IPS-18a (cell line): ENCODE measurements around the gene ADARB1.

ENCODE experiments used
- H3K27ac ChIP-seq: one replicate; pipeline ENCODE4 v1.5.1; 2013; ENCODE audit warnings: low read length
- H3K27me3 ChIP-seq: one replicate; pipeline ENCODE4 v1.6.1; 2013; ENCODE audit warnings: mild to moderate bottlenecking, low read length; ENCODE audit not compliant: control insufficient read depth, insufficient read depth
- H3K36me3 ChIP-seq: one replicate; pipeline ENCODE4 v1.6.1; 2013; ENCODE audit warnings: low read depth, low read length; ENCODE audit not compliant: control insufficient read depth
- H3K4me1 ChIP-seq: one replicate; pipeline ENCODE4 v1.6.1; 2013; ENCODE audit warnings: low read depth, low read length; ENCODE audit not compliant: control insufficient read depth
- H3K4me3 ChIP-seq: one replicate; pipeline ENCODE4 v1.5.1; 2013; ENCODE audit warnings: low read length
- H3K9ac ChIP-seq: one replicate; pipeline ENCODE4 v1.6.1; 2013; ENCODE audit warnings: mild to moderate bottlenecking, low read length, moderate library complexity
- H3K9me3 ChIP-seq: one replicate; pipeline ENCODE4 v1.6.1; 2013; ENCODE audit warnings: low read depth, low read length; ENCODE audit not compliant: control insufficient read depth

The ADARB1 gene

GRCh38 chr21:45251635-45252447 is 177.5 kb downstream of the ADARB1 start:
- Histone ChIP-seq H3K36me3 (no peaks in the 10 kb centered on the region), H3K9me3 (no peaks in the 10 kb centered on the region), H3K4me3 (no peak overlapping the region), H3K9ac (no peak overlapping the region), H3K27ac (no peak overlapping the region), H3K27me3 (no peaks in the 10 kb centered on the region), H3K4me1 (peaks cover 7% of the 10 kb centered on the region)

GRCh38 chr21:45252448-45252925 is 178.1 kb downstream of the ADARB1 start:
- Histone ChIP-seq H3K4me1 (peaks cover 7% of the 10 kb centered on the region), H3K4me3 (no peak overlapping the region), H3K36me3 (no peaks in the 10 kb centered on the region), H3K9ac (no peak overlapping the region), H3K27me3 (no peaks in the 10 kb centered on the region), H3K9me3 (no peaks in the 10 kb centered on the region), H3K27ac (no peak overlapping the region)

GRCh38 chr21:45253180-45253579 is 178.8 kb downstream of the ADARB1 start:
- peaks cover 7% of the 10 kb centered on the region for H3K4me1 ChIP-seq
- H3K9me3 ChIP-seq = no peaks in the 10 kb centered on the region
- no peak overlapping the region for H3K9ac ChIP-seq
- no peaks in the 10 kb centered on the region for H3K36me3 ChIP-seq
- H3K27me3 ChIP-seq = no peaks in the 10 kb centered on the region
- no peak overlapping the region for H3K27ac ChIP-seq
- H3K4me3 ChIP-seq = no peak overlapping the region

- Histone ChIP-seq H3K27me3 (no peaks in the 10 kb centered on the region), H3K27ac (no peak overlapping the region)
These were observed 179.5 kb downstream of the ADARB1 start for GRCh38 chr21:45253633-45254459.

GRCh38 chr21:45254460-45254930 is 180.1 kb downstream of the ADARB1 start:
- no peaks in the 10 kb centered on the region for H3K36me3 ChIP-seq
- no peak overlapping the region for H3K4me3 ChIP-seq
- no peak overlapping the region for H3K27ac ChIP-seq
- no peaks in the 10 kb centered on the region for H3K27me3 ChIP-seq
- no peaks in the 10 kb centered on the region for H3K9me3 ChIP-seq
- H3K9ac ChIP-seq = no peak overlapping the region
- peaks cover under 1% of the 10 kb centered on the region for H3K4me1 ChIP-seq

More at GRCh38 chr21:45253633-45254459, 179.5 kb downstream of the ADARB1 start:
- Histone ChIP-seq H3K9me3 (no peaks in the 10 kb centered on the region), H3K4me1 (peaks cover 7% of the 10 kb centered on the region), H3K9ac (no peak overlapping the region), H3K36me3 (no peaks in the 10 kb centered on the region), H3K4me3 (no peak overlapping the region)

DNA sequence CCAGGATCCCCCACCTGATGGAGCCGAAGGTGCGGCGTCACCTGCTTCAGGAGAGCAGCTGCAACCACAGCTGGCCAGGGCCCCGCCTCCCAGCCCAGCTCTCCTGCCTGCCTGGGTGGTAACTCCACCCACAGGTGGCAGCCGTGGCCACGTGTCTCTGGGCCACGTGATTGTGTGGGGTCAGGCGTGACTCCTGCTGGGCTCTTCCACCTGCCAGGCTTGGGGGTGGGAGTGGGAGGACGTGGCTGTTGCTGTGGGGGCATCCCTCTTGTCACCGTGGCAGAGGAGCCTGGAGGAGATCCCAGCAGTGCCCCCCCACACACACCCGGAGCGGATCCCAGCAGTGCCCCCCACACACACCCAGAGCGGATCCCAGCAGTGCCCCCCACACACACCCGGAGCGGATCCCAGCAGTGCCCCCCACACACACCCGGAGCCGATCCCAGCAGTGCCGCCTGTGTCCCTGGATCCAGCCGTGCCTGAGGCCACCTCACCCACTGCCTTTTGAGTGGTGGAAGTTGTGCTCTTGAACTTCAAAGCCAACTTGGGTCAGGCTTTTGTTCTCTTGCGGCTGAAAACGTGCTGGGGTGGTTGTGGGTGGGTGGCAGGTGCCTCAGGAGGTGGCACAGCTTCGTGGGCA is 181.1 kb downstream of the ADARB1 start:
- H3K27ac ChIP-seq = no peak overlapping the region
- H3K36me3 ChIP-seq = no peaks in the 10 kb centered on the region
- no peaks in the 10 kb centered on the region for H3K9me3 ChIP-seq
- H3K4me1 ChIP-seq = no peaks in the 10 kb centered on the region
- no peaks in the 10 kb centered on the region for H3K27me3 ChIP-seq
- no peak overlapping the region for H3K9ac ChIP-seq
- no peak overlapping the region for H3K4me3 ChIP-seq

DNA sequence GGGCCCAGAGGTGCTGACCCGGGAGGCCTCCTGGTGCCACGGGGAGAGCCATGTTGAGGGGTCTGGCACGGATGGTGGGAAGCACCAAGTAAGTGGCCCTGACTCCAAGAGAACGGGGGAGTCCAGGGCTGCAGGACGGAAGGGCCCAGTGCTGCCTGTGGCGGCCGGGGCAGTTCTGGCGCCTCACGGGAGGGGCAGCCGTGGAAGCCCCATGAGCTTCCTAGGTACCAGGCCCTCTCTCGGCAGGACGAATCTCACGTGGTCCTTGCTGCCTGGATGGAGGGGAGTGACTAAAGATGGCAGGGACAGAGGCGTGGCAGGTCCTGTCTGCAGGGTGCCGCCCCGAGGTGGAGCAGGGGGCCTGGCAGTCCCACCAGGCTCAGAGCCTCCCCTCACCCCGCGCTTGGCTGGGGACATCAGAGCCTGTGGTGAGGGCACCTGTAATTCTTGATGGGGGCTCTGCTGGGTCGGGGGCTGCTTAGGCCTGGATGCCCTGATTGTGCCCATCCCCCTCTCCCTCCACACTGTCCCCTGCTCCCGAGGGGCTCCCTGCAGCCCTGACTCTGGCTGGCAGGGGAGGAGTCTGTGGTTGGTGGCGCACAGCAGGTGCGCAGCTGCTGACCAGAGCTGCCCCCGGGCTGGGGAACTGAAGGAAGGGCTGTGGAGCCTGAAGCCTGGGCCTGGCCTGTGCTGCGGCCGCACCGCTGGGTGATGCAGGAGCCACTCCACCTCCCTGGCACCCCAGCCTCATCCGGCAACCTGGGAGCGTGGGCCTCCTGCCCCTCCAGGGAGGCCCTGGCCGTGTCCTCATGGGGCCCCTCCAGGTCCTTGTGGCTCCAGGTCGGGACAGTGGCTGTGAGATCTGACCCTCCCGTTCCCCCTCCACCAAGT is 181.9 kb downstream of the ADARB1 start:
- Histone ChIP-seq H3K27me3 (no peaks in the 10 kb centered on the region), H3K36me3 (no peaks in the 10 kb centered on the region), H3K27ac (no peak overlapping the region), H3K4me3 (no peak overlapping the region), H3K4me1 (no peaks in the 10 kb centered on the region), H3K9ac (no peak overlapping the region), H3K9me3 (no peaks in the 10 kb centered on the region)

DNA sequence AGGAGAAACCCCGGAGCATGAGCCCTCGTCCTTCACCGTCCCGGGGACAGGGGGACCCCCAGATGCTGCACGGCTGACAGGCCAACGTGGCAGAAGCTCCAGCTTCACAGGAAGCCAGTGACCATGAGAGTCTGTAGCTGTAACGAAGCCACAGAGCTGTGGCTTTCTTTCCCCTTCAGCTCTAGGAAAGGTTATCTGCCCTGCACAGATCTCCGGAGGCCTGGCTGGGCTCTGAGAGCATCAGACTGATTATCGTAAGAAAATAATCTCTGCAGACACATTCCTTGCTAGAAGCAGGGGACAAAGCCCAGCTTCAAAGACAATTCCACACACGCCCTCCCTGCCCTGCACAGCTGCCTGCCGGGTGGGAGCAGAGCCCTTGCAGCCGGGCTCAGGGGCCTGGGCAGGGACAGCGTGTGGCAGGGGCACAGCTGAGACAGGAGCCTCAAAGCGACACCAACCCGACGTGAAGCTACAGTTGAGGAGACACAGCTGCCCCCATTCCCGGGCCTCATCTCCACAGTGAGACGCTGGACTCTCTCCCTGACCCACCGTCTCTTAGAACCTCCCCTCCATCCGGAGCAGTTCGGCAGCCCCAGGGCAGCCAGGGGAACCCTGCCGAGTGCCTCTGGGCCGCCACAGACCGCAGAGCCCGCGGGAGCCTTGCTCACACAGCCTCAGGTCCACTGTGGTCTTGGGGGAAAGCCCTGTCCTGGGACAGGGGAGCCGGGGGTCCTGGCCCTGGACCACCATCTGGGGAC is 182.7 kb downstream of the ADARB1 start:
- no peaks in the 10 kb centered on the region for H3K4me1 ChIP-seq
- no peaks in the 10 kb centered on the region for H3K36me3 ChIP-seq
- H3K27me3 ChIP-seq = no peaks in the 10 kb centered on the region
- H3K9me3 ChIP-seq = no peaks in the 10 kb centered on the region
- no peak overlapping the region for H3K4me3 ChIP-seq
- no peak overlapping the region for H3K9ac ChIP-seq
- no peak overlapping the region for H3K27ac ChIP-seq

DNA sequence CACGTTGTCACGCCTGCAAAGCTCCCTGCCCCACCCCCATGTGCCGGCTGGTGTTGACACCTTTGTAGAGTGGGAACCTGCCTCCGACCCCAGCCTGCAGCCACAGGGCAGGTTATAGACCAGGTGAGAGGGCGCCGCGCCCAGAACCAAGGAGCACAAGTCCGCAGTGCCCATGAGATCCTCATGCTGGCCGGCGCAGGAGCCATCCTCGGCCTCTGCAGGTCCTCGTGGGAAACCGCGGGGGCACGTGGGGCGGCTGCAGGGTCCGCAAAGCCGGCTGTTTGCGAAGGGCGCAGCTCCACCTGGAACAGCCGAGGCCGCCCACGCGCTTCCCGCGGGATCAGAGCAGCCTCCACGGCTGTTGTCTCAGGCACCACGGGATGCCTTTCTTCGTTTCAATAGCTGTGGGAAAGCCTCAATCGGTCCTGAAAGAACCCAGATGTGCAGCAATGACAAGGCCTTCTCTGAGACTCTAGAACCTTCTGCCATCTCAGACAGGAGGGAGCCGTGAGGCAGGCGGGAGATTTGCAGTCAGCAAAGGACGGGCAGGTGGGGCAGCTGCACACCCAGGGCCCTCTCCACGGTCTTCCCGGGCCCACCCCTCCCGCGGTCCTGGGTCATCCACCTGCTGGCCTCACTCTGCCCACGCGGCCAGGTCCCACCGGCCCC is 183.4 kb downstream of the ADARB1 start:
- Histone ChIP-seq H3K4me1 (no peaks in the 10 kb centered on the region), H3K9ac (no peak overlapping the region), H3K36me3 (no peaks in the 10 kb centered on the region), H3K9me3 (no peaks in the 10 kb centered on the region), H3K27me3 (no peaks in the 10 kb centered on the region), H3K27ac (no peak overlapping the region), H3K4me3 (no peak overlapping the region)

- Histone ChIP-seq H3K4me3 (no peak overlapping the region), H3K9ac (no peak overlapping the region), H3K27ac (no peak overlapping the region), H3K36me3 (peaks cover 5% of the 10 kb centered on the region), H3K27me3 (no peaks in the 10 kb centered on the region), H3K9me3 (no peaks in the 10 kb centered on the region), H3K4me1 (no peaks in the 10 kb centered on the region)
These were observed 184.1 kb downstream of the ADARB1 start for GRCh38 chr21:45258466-45258865.
